ENCODE measurements around the gene USP27X. TPM values are rescaled to one million over a fixed set of nuclear protein-coding genes. Genes with fewer than 3 reads are reported as not detected.

USP27X gene
- total and polyA plus RNA-seq, 4 donors = 0.26 to 4.7 (median 1.2) TPM

DNA sequence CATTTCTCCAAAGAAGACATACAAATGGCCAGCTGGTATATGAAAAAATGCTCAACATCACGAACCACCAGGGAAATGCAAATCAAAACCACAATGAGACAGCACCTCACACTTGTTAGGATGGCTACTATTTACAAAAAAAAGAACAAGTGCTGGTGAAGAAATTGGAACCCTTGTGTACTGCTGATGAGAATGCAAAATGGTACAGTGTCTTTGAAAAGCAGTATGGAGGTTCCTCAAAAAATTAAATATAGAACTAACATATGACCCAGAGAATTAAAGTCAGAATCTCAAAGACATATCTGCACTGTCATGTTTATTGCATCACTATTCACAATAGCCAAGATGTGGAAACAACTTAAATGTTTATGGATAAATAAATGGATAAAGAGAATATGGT lies 29.3 kb upstream of the USP27X start:
- H3K27me3 ChIP-seq (ENCODE audit: control insufficient read depth in 4 of 4, insufficient read depth in 4 of 4, low read length in 3 of 4) = peaks cover 0 to 5% (median 0%) of the 10 kb centered on the region in 4 donors

DNA sequence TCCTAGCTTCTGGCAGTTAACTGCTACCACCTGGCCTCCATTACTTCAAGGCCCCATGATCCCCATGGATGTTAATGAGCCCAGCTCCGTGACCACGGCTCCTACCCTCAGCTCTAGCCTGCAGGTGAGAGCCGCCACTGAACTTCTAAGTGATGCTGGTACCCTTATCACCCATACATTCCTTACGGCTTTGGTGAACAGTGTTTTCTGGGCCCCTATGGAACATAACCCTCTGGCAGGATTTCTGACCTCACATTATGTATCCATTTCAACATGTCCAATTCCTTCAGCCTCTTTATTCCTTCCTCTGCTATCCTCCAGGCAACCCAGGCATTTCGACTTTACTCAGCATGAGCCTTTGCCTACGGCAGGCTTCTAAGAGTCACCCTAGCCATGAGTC lies 25.6 kb upstream of the USP27X start:
- Histone ChIP-seq H3K4me3 (ENCODE audit: low read depth in 1 of 3, low read length in 3 of 3) (no peak overlapping the region), H3K27me3 (ENCODE audit: control insufficient read depth in 4 of 4, insufficient read depth in 4 of 4, low read length in 3 of 4) (peaks cover 0 to 9% (median 0%) of the 10 kb centered on the region in 4 donors), H3K9me3 (ENCODE audit: control insufficient read depth in 4 of 4, low read length in 3 of 4) (peaks cover 0 to 2% (median under 1%) of the 10 kb centered on the region in 4 donors), H3K27ac (ENCODE audit: low read depth in 1 of 2, low read length in 2 of 2) (no peak overlapping the region), H3K36me3 (ENCODE audit: control insufficient read depth in 4 of 4, insufficient read depth in 3 of 4, low read depth in 1 of 4, low read length in 3 of 4) (no peaks in the 10 kb centered on the region), H3K4me1 (ENCODE audit: control insufficient read depth in 4 of 4, insufficient read depth in 4 of 4, low read length in 3 of 4) (no peaks in the 10 kb centered on the region), H3K9ac (ENCODE audit: low read depth in 1 of 2, low read length in 2 of 2) (no peak overlapping the region)
- DNase-seq (ENCODE audit: low spot score) = no peak
- TF ChIP-seq, protein P1, sequence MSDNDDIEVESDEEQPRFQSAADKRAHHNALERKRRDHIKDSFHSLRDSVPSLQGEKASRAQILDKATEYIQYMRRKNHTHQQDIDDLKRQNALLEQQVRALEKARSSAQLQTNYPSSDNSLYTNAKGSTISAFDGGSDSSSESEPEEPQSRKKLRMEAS (IDR thresholded peaks at IDR 0.05) = no peak
- TF ChIP-seq RXRA (IDR thresholded peaks at IDR 0.05) = no peak
- TF ChIP-seq, protein P2, sequence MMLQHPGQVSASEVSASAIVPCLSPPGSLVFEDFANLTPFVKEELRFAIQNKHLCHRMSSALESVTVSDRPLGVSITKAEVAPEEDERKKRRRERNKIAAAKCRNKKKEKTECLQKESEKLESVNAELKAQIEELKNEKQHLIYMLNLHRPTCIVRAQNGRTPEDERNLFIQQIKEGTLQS (IDR thresholded peaks at IDR 0.05) = no peak
- 96% methylated on average over 6 of the region's 6 CpGs for WGBS

More for the DNA sequence above, 29.3 kb upstream of the USP27X start:
- Histone ChIP-seq H3K9ac (ENCODE audit: low read depth in 1 of 2, low read length in 2 of 2) (no peak overlapping the region), H3K36me3 (ENCODE audit: control insufficient read depth in 4 of 4, insufficient read depth in 3 of 4, low read depth in 1 of 4, low read length in 3 of 4) (no peaks in the 10 kb centered on the region), H3K27ac (ENCODE audit: low read depth in 1 of 2, low read length in 2 of 2) (no peak overlapping the region), H3K4me3 (ENCODE audit: low read depth in 1 of 3, low read length in 3 of 3) (no peak overlapping the region), H3K9me3 (ENCODE audit: control insufficient read depth in 4 of 4, low read length in 3 of 4) (peaks cover 0 to 4% (median under 1%) of the 10 kb centered on the region in 4 donors), H3K4me1 (ENCODE audit: control insufficient read depth in 4 of 4, insufficient read depth in 4 of 4, low read length in 3 of 4) (no peaks in the 10 kb centered on the region)
- DNase-seq (ENCODE audit: low spot score) = no peak
- 76% methylated on average over 1 of the region's 1 CpG for WGBS
- TF ChIP-seq, protein P1 (IDR thresholded peaks at IDR 0.05) = no peak
- TF ChIP-seq HNF4A (conservative IDR thresholded peaks at IDR 0.05) (no peak), RXRA (IDR thresholded peaks at IDR 0.05) (no peak)

DNA sequence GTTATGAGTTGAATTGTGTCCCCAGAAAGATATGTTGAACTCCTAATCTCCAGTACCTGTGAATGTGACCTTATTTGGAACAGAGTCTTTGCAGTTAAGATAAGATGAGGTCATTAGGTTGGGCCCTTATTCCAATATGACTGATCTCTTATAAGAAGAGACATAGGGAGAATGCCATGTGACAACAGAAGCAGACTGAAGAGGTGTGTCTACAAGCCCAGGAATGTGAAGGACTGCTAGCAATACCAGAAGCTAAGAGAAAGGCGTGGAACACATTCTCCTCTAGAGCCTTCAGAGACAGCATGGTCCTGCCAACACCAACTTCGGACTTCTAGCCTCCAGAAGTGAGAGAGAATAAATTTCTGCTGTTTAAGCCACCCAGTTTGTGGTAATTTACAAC lies 22.5 kb upstream of the USP27X start:
- 91% methylated on average over 2 of the region's 2 CpGs for WGBS
- Histone ChIP-seq H3K9me3 (ENCODE audit: control insufficient read depth in 4 of 4, low read length in 3 of 4) (no peaks in the 10 kb centered on the region), H3K27me3 (ENCODE audit: control insufficient read depth in 4 of 4, insufficient read depth in 4 of 4, low read length in 3 of 4) (peaks cover 0 to 6% (median 0%) of the 10 kb centered on the region in 4 donors), H3K4me1 (ENCODE audit: control insufficient read depth in 4 of 4, insufficient read depth in 4 of 4, low read length in 3 of 4) (no peaks in the 10 kb centered on the region), H3K4me3 (ENCODE audit: low read depth in 1 of 3, low read length in 3 of 3) (no peak overlapping the region), H3K27ac (ENCODE audit: low read depth in 1 of 2, low read length in 2 of 2) (no peak overlapping the region), H3K9ac (ENCODE audit: low read depth in 1 of 2, low read length in 2 of 2) (no peak overlapping the region), H3K36me3 (ENCODE audit: control insufficient read depth in 4 of 4, insufficient read depth in 3 of 4, low read depth in 1 of 4, low read length in 3 of 4) (no peaks in the 10 kb centered on the region)
- TF ChIP-seq YY1 (IDR thresholded peaks at IDR 0.05) = no peak
- TF ChIP-seq, protein P3, sequence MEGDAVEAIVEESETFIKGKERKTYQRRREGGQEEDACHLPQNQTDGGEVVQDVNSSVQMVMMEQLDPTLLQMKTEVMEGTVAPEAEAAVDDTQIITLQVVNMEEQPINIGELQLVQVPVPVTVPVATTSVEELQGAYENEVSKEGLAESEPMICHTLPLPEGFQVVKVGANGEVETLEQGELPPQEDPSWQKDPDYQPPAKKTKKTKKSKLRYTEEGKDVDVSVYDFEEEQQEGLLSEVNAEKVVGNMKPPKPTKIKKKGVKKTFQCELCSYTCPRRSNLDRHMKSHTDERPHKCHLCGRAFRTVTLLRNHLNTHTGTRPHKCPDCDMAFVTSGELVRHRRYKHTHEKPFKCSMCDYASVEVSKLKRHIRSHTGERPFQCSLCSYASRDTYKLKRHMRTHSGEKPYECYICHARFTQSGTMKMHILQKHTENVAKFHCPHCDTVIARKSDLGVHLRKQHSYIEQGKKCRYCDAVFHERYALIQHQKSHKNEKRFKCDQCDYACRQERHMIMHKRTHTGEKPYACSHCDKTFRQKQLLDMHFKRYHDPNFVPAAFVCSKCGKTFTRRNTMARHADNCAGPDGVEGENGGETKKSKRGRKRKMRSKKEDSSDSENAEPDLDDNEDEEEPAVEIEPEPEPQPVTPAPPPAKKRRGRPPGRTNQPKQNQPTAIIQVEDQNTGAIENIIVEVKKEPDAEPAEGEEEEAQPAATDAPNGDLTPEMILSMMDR (IDR thresholded peaks at IDR 0.05; ENCODE audit: low read depth, low read length, missing input control) = no peak
- TF ChIP-seq, protein P4, sequence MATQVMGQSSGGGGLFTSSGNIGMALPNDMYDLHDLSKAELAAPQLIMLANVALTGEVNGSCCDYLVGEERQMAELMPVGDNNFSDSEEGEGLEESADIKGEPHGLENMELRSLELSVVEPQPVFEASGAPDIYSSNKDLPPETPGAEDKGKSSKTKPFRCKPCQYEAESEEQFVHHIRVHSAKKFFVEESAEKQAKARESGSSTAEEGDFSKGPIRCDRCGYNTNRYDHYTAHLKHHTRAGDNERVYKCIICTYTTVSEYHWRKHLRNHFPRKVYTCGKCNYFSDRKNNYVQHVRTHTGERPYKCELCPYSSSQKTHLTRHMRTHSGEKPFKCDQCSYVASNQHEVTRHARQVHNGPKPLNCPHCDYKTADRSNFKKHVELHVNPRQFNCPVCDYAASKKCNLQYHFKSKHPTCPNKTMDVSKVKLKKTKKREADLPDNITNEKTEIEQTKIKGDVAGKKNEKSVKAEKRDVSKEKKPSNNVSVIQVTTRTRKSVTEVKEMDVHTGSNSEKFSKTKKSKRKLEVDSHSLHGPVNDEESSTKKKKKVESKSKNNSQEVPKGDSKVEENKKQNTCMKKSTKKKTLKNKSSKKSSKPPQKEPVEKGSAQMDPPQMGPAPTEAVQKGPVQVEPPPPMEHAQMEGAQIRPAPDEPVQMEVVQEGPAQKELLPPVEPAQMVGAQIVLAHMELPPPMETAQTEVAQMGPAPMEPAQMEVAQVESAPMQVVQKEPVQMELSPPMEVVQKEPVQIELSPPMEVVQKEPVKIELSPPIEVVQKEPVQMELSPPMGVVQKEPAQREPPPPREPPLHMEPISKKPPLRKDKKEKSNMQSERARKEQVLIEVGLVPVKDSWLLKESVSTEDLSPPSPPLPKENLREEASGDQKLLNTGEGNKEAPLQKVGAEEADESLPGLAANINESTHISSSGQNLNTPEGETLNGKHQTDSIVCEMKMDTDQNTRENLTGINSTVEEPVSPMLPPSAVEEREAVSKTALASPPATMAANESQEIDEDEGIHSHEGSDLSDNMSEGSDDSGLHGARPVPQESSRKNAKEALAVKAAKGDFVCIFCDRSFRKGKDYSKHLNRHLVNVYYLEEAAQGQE (IDR thresholded peaks at IDR 0.05) = no peak
- no peak for TF ChIP-seq SP1 (IDR thresholded peaks at IDR 0.05)
- TF ChIP-seq, protein P5, sequence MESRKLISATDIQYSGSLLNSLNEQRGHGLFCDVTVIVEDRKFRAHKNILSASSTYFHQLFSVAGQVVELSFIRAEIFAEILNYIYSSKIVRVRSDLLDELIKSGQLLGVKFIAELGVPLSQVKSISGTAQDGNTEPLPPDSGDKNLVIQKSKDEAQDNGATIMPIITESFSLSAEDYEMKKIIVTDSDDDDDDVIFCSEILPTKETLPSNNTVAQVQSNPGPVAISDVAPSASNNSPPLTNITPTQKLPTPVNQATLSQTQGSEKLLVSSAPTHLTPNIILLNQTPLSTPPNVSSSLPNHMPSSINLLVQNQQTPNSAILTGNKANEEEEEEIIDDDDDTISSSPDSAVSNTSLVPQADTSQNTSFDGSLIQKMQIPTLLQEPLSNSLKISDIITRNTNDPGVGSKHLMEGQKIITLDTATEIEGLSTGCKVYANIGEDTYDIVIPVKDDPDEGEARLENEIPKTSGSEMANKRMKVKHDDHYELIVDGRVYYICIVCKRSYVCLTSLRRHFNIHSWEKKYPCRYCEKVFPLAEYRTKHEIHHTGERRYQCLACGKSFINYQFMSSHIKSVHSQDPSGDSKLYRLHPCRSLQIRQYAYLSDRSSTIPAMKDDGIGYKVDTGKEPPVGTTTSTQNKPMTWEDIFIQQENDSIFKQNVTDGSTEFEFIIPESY (IDR thresholded peaks at IDR 0.05) = no peak
- DNase-seq (ENCODE audit: low spot score) = no peak

Data from liver (tissue), 9 donors.